Right lobe of liver (tissue), 6 donors: ENCODE results near the gene FNDC3A. TPM values are rescaled to one million over a fixed set of nuclear protein-coding genes. Genes with fewer than 3 reads are reported as not detected.

Experiments used
- ATAC-seq, 4 donors: fragments of 200-7000 bp; cut with Tn5 transposase; one replicate each; pipeline ENCODE4 v1.9.1; 2020; ENCODE audit warnings: mild to moderate bottlenecking in 4 of 4, moderate library complexity in 4 of 4
- DNase-seq, 3 donors: peaks; one replicate each; pipeline ENCODE4 v3.0.0-alpha.2; 2020
- H3K27ac ChIP-seq, 3 donors: fragments of 200-600 bp; one replicate each; pipeline ENCODE4 v1.8.0; 2022
- H3K27me3 ChIP-seq, 2 donors: fragments of 200-600 bp; one replicate each; pipeline ENCODE4 v1.8.0; 2022
- H3K36me3 ChIP-seq, 4 donors: fragments of 200-600 bp; sonication (generic) in 1 of 4; one replicate each; pipeline versions ENCODE4 v1.5.1 to v1.8.0; 2017 to 2022; ENCODE audit warnings: control low read depth in 1 of 4
- H3K4me1 ChIP-seq, 4 donors: fragments of 200-600 bp; sonication (generic) in 1 of 4; one replicate each; pipeline versions ENCODE4 v1.5.1 to v1.8.0; 2017 to 2022; ENCODE audit warnings: control low read depth in 1 of 4
- H3K4me3 ChIP-seq, 3 donors: fragments of 200-600 bp; one replicate each; pipeline ENCODE4 v1.8.0; 2022
- H3K9me3 ChIP-seq, 4 donors: fragments of 200-600 bp; sonication (generic) in 1 of 4; one replicate each; pipeline versions ENCODE4 v1.5.1 to v1.8.0; 2017 to 2022; ENCODE audit warnings: control low read depth in 1 of 4
- POLR2A ChIP-seq: fragments of 450-650 bp; IDR thresholded peaks from one replicate; pipeline ENCODE4 v1.6.1; 2017; ENCODE audit warnings: antibody characterized with exemption, mild to moderate bottlenecking
- WGBS: methylation state at CpG from one replicate; pipeline ENCODE4 v1.1.6; 2018; ENCODE audit warnings: low coverage, low lambda C conversion rate; ENCODE audit not compliant: insufficient coverage; ENCODE audit errors: missing lambda C conversion rate; 5-methylcytosine and 5-hydroxymethylcytosine counted together
- intact Hi-C, 2 donors: fragments of 100-400 bp; cut with DNase I; formaldehyde crosslinking; loops; one replicate each; pipeline versions ENCODE4 v1.11.2 to v1.14.1; 2022
- total RNA-seq, 6 experiments: library from RNA; depleted of rRNA in 2 of 6; stranded (reverse); fragments of >200 nt in 2 of 6; fragmentation: NEBNext Ultra II Directional in 3 of 6; extraction: Animal tissue kit (Norgen Biotek cat#: 25700) in 3 of 6; gene quantifications; one replicate each; pipeline versions ENCODE4 v1.1.0 to v1.2.4, GENCODE V29; 2016 to 2023
- TF ChIP-seq, protein P1 (sequence below), 4 donors: fragments of 200-600 bp in 3 of 4; fragments of 450-650 bp in 1 of 4; IDR thresholded peaks; one replicate each; pipeline versions ENCODE4 v1.5.1 to v1.8.0; 2016 to 2022; ENCODE audit warnings: antibody characterized with exemption in 4 of 4, mild to moderate bottlenecking in 2 of 4
- donor health status: DM: no; HTN: yes; CAD: no.
- donor health status: DM: no; HTN: no; CAD: no.
- donor health status: DM: no; HTN: no; CAD: no.
- donor health status: DM: no; HTN: yes; CAD: no.
- donor health status: DM: no; HTN: yes; CAD: no.

Gene FNDC3A
- total RNA-seq, 6 experiments from 2014 or later = 43.4 to 53.2 (median 47.9) TPM

DNA sequence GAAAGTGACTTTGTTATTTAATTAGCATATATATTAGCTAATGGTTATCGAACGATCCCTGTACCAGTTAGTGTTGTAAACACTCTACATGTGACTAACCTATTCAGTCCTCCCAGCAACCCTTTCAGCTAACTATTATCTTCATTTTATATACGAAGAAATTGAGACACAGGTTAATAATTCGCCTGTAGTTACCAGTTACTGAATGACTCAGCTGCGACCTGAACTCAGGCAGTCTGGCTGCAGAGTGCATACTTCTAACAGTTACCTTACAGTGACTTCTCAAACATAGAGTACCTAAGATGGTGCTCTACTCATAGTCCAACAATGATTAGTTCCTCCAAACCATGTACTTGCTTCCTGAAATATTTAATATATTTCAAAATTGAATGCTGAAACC is 117.7 kb downstream of the FNDC3A start:
- Histone ChIP-seq H3K36me3 (no peaks in the 10 kb centered on the region), H3K27me3 (no peaks in the 10 kb centered on the region), H3K27ac (no peak overlapping the region), H3K9me3 (no peaks in the 10 kb centered on the region), H3K4me3 (no peak overlapping the region), H3K4me1 (peaks cover 0 to 15% (median 7%) of the 10 kb centered on the region in 4 donors)
- intact Hi-C loops = no loop called here
- no peak for TF ChIP-seq POLR2A
- TF ChIP-seq, protein P1, sequence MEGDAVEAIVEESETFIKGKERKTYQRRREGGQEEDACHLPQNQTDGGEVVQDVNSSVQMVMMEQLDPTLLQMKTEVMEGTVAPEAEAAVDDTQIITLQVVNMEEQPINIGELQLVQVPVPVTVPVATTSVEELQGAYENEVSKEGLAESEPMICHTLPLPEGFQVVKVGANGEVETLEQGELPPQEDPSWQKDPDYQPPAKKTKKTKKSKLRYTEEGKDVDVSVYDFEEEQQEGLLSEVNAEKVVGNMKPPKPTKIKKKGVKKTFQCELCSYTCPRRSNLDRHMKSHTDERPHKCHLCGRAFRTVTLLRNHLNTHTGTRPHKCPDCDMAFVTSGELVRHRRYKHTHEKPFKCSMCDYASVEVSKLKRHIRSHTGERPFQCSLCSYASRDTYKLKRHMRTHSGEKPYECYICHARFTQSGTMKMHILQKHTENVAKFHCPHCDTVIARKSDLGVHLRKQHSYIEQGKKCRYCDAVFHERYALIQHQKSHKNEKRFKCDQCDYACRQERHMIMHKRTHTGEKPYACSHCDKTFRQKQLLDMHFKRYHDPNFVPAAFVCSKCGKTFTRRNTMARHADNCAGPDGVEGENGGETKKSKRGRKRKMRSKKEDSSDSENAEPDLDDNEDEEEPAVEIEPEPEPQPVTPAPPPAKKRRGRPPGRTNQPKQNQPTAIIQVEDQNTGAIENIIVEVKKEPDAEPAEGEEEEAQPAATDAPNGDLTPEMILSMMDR (IDR thresholded peaks at IDR 0.05) = no peak
- 75% methylated on average over 5 of the region's 5 CpGs for WGBS
- DNase-seq = no peak
- peak in 2 of 4 donors; percentile 11 to 52 for ATAC-seq

DNA sequence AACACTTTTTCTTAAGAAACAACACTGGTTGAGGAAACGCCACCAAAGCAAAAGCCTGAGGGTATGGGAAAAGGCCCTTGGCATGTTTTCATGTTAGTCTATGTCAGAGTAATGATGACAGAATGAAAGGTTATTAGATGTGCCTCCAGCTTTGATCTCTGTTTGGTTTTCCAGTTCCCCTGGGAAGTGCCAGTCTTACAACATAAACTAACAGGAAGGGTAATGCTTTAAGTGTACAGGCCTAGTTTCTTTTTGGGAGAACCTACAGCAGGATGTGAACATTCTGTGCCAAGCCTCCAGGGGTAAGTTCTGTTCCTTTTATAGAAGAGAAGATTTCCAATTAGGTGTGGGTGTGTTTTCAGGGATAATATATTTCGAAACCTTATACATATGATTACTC is 121.7 kb downstream of the FNDC3A start:
- peaks cover 0 to 43% (median 14%) of the 10 kb centered on the region in 4 donors for H3K4me1 ChIP-seq

DNA sequence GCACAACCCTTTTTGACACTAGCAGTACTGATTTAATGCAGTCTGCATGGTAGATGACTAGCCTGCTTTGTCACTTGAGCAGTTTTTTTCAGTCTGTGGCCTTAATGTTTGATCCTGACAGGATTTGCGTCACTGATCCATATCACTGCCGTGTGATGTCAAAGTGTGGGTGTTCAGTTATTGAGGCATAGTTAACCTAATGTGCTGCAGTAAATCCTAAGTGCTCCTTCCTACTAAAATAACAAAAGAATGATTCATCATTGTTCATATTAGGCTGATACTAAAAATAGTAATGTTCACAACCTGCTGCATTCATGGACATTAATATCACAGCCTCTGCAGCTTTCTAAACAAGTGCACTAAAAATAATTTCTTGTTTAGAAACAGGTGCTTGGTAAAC is 122.5 kb downstream of the FNDC3A start:
- Histone ChIP-seq H3K4me3 (peak overlapping the region in 2 of 3 donors; percentile 1 to 10), H3K27me3 (no peaks in the 10 kb centered on the region), H3K36me3 (no peaks in the 10 kb centered on the region), H3K27ac (peak overlapping the region; percentile 7 to 88 (median 69)), H3K4me1 (peaks cover 0 to 50% (median 17%) of the 10 kb centered on the region in 4 donors), H3K9me3 (no peaks in the 10 kb centered on the region)
- DNase-seq (no peak), ATAC-seq (peak; percentile 4 to 62 (median 58))
- TF ChIP-seq, protein P1 (IDR thresholded peaks at IDR 0.05) = no peak
- TF ChIP-seq POLR2A = peak; percentile 36
- 13% methylated on average over 2 of the region's 2 CpGs for WGBS
- intact Hi-C loops = no loop called here

More for the DNA sequence above, 121.7 kb downstream of the FNDC3A start:
- Histone ChIP-seq H3K9me3 (no peaks in the 10 kb centered on the region), H3K27me3 (no peaks in the 10 kb centered on the region), H3K36me3 (no peaks in the 10 kb centered on the region), H3K27ac (peak overlapping the region; percentile 7 to 88 (median 69)), H3K4me3 (peak overlapping the region in 1 of 3 donors; percentile 10)
- intact Hi-C loops = no loop called here
- WGBS = 42% methylated on average over 2 of the region's 2 CpGs
- DNase-seq (peak in 1 of 3 donors; percentile 50), ATAC-seq (peak; percentile 62 to 78 (median 69))
- no peak for TF ChIP-seq POLR2A
- TF ChIP-seq, protein P1 (IDR thresholded peaks at IDR 0.05) = no peak

DNA sequence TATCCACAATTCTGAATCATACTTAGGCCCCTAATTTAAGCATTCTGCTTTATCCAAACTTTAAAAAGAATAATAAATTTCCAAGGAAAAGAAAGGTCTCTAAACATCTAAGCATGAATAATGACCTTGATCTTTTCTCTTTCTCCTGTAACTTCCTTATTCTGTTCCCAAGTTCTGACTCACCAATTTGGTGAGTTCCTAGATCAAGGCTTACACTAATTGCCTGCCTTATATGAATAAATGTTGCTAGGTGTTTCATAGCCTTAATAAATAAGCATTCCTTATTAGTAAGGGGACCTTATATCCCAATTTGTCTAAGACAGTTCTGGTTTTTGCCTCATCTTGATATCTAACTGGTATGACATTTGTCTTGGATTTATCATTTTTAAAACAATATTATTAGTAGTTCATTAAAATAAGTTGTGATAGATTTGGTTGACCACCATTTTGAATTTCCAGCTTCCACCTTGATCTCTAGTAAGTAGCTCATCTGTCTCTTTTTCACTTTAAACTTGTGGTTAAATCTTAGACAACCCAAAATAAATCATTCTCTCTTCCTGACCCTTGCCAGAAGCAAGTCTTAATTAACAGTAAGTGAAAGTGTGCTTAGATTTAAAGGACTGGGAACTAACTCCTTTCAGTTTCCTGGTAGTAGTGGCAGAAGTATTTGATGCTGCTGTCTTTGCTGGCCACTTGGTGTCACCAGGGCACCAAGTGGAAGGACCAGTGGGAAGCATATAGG is 123.2 kb downstream of the FNDC3A start:
- DNase-seq (no peak), ATAC-seq (peak; percentile 51 to 72 (median 58))
- Histone ChIP-seq H3K27me3 (no peaks in the 10 kb centered on the region), H3K4me3 (no peak overlapping the region), H3K4me1 (peaks cover 0 to 55% (median 17%) of the 10 kb centered on the region in 4 donors), H3K9me3 (no peaks in the 10 kb centered on the region), H3K36me3 (no peaks in the 10 kb centered on the region), H3K27ac (peak overlapping the region in 2 of 3 donors; percentile 27 to 88)
- TF ChIP-seq, protein P1 (IDR thresholded peaks at IDR 0.05) = peak; percentile 42 to 79 (median 66)
- TF ChIP-seq POLR2A = no peak
- intact Hi-C loops = no loop called here
